GM12864 (cell line): Measurements from ENCODE around the gene WNT7A.

Experiments
- DNase-seq: peaks from one replicate; pipeline ENCODE4 v3.0.0-alpha.2; 2011; ENCODE audit warnings: low read depth
- H3K4me3 ChIP-seq: 2 replicates; pipeline ENCODE4 v1.5.1; 2011; ENCODE audit warnings: mild to moderate bottlenecking, low read depth, low read length, control low read depth
- CTCF ChIP-seq: IDR thresholded peaks from 2 replicates; pipeline ENCODE4 v1.5.1; 2011; ENCODE audit warnings: low read depth, mild to moderate bottlenecking, moderate library complexity, low read length, control low read depth, inconsistent platforms; ENCODE audit errors: missing control alignments

The WNT7A gene

DNA sequence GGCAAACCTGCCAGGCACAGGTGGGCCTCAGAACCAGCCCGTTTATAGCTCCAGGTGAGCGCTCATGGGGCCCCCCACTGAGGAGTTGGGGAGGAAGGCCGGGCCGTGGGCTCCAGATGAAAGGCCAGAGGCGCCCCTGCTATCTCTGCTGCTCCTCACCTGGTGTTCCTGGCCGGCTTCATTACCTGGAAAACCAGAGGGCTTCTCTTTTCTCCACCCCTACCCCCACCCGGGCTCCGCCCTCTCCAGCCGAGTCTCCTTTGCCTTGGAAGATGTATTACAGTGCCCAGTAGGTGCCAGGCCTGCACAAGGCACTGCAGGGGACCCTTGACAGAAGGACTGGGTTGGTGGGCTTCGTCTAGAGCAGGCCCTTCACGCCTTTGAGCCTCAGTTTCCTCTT is 111.4 kb downstream of the WNT7A start:
- no peak for DNase-seq
- no peak for TF ChIP-seq CTCF
- no peak overlapping the region for H3K4me3 ChIP-seq

DNA sequence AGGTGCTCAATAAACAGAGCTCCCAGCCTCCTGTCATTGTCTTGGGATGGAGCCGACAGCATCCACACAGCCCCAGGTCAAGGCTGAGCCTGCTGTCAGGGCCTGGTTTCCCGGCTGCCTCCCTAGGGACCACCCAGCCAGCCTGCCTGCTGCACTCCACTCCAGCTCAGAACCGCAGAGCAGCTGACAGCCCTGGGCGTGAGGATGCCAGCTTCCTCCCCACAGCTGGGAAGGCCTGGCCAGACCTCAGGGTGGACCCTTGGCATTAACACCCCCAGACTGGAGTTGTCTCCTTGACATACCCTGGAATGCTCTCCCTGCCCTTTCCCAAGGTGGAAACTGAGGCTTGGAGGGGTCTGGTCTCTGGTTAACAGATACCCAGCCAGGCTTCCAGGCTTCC is 112.0 kb downstream of the WNT7A start:
- H3K4me3 ChIP-seq, result no peak overlapping the region
- no peak for TF ChIP-seq CTCF
- DNase-seq, result no peak

DNA sequence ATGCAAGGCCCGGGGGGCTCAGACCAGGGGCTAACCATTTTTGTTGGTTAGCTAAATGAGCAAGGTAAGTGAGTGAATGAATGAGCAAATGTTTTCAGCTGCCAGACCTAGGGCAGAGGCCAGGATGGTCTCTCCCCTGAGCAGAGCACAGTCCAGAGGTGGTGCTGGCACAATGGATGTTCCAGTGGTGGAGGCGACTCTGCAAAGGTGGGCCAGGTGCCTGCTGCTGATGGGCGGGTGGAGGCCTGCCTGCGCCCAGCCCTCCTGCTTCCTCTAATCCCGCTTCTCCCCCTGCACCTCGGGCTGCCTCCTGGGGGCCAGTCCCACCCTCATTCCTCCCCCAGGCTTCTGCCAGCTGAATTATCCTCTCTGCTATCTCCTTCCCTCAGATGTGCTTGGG is 112.8 kb downstream of the WNT7A start:
- DNase-seq, result no peak
- H3K4me3 ChIP-seq, result no peak overlapping the region
- TF ChIP-seq CTCF, result no peak
